ENCODE data around the gene ZNF324.
"Not testable (repeated sequence)": the region's sequence is repeated elsewhere in the genome, so short reads cannot be mapped to it uniquely, and the experiment has no call there.

Gene ZNF324

GRCh38 chr19:58507602-58508223 is 40.8 kb downstream of the ZNF324 start:
- not testable (repeated sequence) for H3K4me3 ChIP-seq (ENCODE audit: extremely low read depth, insufficient read depth, low read length, poor library complexity, severe bottlenecking); H3K4me1 ChIP-seq (ENCODE audit: control insufficient read depth, insufficient read depth, low read length, poor library complexity, severe bottlenecking); H3K27ac ChIP-seq (ENCODE audit: low read depth, low read length, severe bottlenecking); H3K9me3 ChIP-seq (ENCODE audit: control insufficient read depth, low read length); H3K36me3 ChIP-seq (ENCODE audit: control insufficient read depth, insufficient read depth, low read length)
- WGBS, 2 experiments (ENCODE audit: insufficient coverage in 2 of 2) = 86 to 92% methylated on average over 5 of the region's 8 CpGs

GRCh38 chr19:58509731-58510083 is 42.8 kb downstream of the ZNF324 start:
- WGBS, 2 experiments (ENCODE audit: insufficient coverage in 2 of 2) = 93 to 96% methylated on average over 11 of the region's 11 CpGs
- Histone ChIP-seq H3K27ac (ENCODE audit: low read depth, low read length, severe bottlenecking) (no peak overlapping the region), H3K9me3 (ENCODE audit: control insufficient read depth, low read length) (peaks cover 3% of the 10 kb centered on the region), H3K4me1 (ENCODE audit: control insufficient read depth, insufficient read depth, low read length, poor library complexity, severe bottlenecking) (peaks cover 4% of the 10 kb centered on the region), H3K4me3 (ENCODE audit: extremely low read depth, insufficient read depth, low read length, poor library complexity, severe bottlenecking) (no peak overlapping the region), H3K36me3 (ENCODE audit: control insufficient read depth, insufficient read depth, low read length) (peaks cover 15% of the 10 kb centered on the region)

DNA sequence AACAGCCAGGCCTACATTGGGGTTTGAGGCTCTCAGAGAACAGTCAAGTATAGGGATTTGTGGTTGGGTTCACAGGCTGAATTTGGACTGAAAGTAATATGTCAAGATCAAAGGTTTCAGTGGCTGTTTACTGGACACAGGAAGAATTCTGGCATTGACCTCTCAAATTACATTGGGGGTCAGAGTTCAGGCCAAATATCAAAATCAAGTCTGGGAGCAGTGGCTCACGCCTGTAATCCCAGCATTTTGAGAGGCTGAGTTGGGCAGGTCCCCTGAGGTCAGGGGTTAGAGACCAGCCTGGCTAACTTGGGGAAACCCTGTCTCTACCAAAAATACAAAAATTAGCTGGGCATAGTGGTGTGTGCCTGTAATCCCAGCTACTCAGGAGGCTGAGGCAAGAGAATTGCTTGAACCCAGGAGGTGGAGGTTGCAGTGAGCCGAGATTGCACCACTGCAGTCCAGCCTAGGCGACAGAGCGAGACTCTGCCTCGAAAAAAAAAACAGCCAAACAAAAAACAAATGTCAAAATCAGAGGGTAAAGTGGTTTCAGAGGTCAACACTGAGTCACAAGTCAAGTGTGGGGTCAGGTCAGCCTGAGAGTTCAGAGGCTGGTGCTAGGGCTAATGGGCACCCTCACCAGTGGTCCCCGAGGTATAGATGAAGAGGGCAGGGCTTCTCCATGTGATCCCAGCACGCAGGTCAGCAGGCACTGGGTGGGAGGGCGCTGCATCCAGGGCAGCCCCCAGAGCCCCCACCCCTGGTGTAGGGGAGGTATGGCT is 43.4 kb downstream of the ZNF324 start:
- Histone ChIP-seq H3K27ac (ENCODE audit: low read depth, low read length, severe bottlenecking) (no peak overlapping the region), H3K4me3 (ENCODE audit: extremely low read depth, insufficient read depth, low read length, poor library complexity, severe bottlenecking) (no peak overlapping the region)
- 84 to 91% methylated on average over 6 to 7 of the region's 8 CpGs for WGBS, 2 experiments (ENCODE audit: insufficient coverage in 2 of 2)

GRCh38 chr19:58511353-58512208 is 44.7 kb downstream of the ZNF324 start, which contains the start of gene SLC27A5:
SLC27A5 (minus strand) TSS chr19:58511992; CDS start chr19:58511955, 37 bp downstream.
- 92 to 94% methylated on average over 25 of the region's 25 CpGs for WGBS, 2 experiments (ENCODE audit: insufficient coverage in 2 of 2)
- H3K36me3 ChIP-seq (ENCODE audit: control insufficient read depth, insufficient read depth, low read length) = peaks cover 34% of the 10 kb centered on the region
- peaks cover 9% of the 10 kb centered on the region for H3K4me1 ChIP-seq (ENCODE audit: control insufficient read depth, insufficient read depth, low read length, poor library complexity, severe bottlenecking)
- H3K27ac ChIP-seq (ENCODE audit: low read depth, low read length, severe bottlenecking) = no peak within 1 kb of the TSS
- peaks cover 3% of the 10 kb centered on the region for H3K9me3 ChIP-seq (ENCODE audit: control insufficient read depth, low read length)
- no peak within 1 kb of the TSS for H3K4me3 ChIP-seq (ENCODE audit: extremely low read depth, insufficient read depth, low read length, poor library complexity, severe bottlenecking)

More for the DNA sequence above, 43.4 kb downstream of the ZNF324 start:
- Histone ChIP-seq H3K36me3 (ENCODE audit: control insufficient read depth, insufficient read depth, low read length) (peaks cover 21% of the 10 kb centered on the region), H3K4me1 (ENCODE audit: control insufficient read depth, insufficient read depth, low read length, poor library complexity, severe bottlenecking) (peaks cover 4% of the 10 kb centered on the region), H3K9me3 (ENCODE audit: control insufficient read depth, low read length) (peaks cover 3% of the 10 kb centered on the region)

- WGBS, 2 experiments (ENCODE audit: insufficient coverage in 2 of 2) = 93 to 99% methylated on average over 7 to 10 of the region's 10 CpGs
- Histone ChIP-seq H3K27ac (ENCODE audit: low read depth, low read length, severe bottlenecking) (peak overlapping the region; percentile 36), H3K9me3 (ENCODE audit: control insufficient read depth, low read length) (peaks cover 3% of the 10 kb centered on the region), H3K4me3 (ENCODE audit: extremely low read depth, insufficient read depth, low read length, poor library complexity, severe bottlenecking) (no peak overlapping the region), H3K36me3 (ENCODE audit: control insufficient read depth, insufficient read depth, low read length) (peaks cover 43% of the 10 kb centered on the region), H3K4me1 (ENCODE audit: control insufficient read depth, insufficient read depth, low read length, poor library complexity, severe bottlenecking) (peaks cover 12% of the 10 kb centered on the region)
Measured at GRCh38 chr19:58513213-58513693, 46.4 kb downstream of the ZNF324 start.

DNA sequence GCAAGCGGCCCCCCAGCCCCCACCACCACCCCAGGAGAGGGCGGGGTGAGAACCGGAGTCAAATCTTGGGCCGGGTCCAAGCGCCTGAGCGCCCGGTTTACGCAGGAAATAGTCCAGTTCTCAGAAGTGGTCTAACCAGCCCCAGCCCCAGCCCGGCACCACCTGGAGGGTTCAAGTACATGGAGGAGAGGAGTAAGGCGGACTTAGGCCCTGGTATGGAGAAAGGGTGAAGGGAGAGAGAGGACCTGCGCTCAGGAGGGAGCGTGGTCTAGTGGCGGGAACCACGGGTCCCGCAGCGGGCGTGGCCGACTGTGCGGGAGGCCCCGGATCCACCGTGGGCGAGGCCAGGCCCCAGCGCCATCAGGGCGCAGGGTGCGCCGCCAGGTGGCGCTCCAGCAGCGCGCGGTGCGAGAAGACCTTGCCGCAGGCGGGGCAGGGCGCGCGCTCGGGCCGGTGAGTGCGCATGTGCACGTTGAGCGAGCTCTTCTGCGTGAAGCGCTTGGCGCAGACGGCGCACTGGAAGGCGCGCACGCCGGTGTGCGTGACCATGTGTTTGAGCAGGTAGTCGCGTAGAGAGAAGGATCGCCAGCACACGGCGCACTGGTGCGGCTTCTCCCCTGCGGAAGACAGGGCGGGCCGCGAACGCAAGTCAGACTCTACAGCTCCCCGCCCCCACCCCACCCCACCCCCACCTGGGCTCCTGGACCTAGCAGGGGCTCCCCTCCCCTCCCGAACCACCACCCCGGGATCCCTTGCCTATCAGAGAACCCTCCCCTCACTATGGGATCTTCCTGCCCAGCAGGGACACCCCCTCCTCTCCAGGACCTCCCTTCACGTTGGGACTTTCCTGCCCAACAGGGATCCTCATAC is 47.0 kb downstream of the ZNF324 start:
- Histone ChIP-seq H3K4me1 (ENCODE audit: control insufficient read depth, insufficient read depth, low read length, poor library complexity, severe bottlenecking) (peaks cover 12% of the 10 kb centered on the region), H3K27ac (ENCODE audit: low read depth, low read length, severe bottlenecking) (peak overlapping the region; percentile 36), H3K9me3 (ENCODE audit: control insufficient read depth, low read length) (no peaks in the 10 kb centered on the region), H3K36me3 (ENCODE audit: control insufficient read depth, insufficient read depth, low read length) (peaks cover 43% of the 10 kb centered on the region), H3K4me3 (ENCODE audit: extremely low read depth, insufficient read depth, low read length, poor library complexity, severe bottlenecking) (peak overlapping the region; percentile 23)
- 23 to 40% methylated on average over 41 to 51 of the region's 66 CpGs for WGBS, 2 experiments (ENCODE audit: insufficient coverage in 2 of 2)

DNA sequence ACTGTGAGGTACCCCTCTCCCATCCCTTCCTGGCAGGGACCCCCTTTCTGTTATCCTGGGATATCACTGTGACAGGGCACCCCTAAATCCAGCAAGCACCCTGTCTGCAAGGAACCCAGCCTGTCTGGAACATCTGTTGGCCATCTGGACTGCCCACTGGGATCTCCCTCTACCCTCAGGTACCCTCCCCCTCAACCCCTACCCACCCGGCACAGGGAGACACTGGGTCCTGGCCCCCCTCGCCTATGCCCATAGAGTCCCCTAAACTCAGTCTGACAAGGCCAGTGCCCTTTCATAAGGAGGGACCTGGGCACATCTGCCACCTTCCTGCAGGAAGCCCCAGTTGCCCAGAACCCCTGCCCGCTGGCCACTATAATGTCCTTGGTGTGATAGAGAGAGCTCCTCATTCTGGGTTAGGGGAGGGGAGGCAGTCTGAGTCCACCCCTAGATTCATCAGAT is 47.7 kb downstream of the ZNF324 start:
- Histone ChIP-seq H3K27ac (ENCODE audit: low read depth, low read length, severe bottlenecking) (no peak overlapping the region), H3K9me3 (ENCODE audit: control insufficient read depth, low read length) (no peaks in the 10 kb centered on the region), H3K4me3 (ENCODE audit: extremely low read depth, insufficient read depth, low read length, poor library complexity, severe bottlenecking) (peak overlapping the region; percentile 23), H3K4me1 (ENCODE audit: control insufficient read depth, insufficient read depth, low read length, poor library complexity, severe bottlenecking) (peaks cover 12% of the 10 kb centered on the region), H3K36me3 (ENCODE audit: control insufficient read depth, insufficient read depth, low read length) (peaks cover 43% of the 10 kb centered on the region)
- 100% methylated on average over 1 of the region's 3 CpGs for WGBS, 2 experiments (ENCODE audit: insufficient coverage in 2 of 2)

DNA sequence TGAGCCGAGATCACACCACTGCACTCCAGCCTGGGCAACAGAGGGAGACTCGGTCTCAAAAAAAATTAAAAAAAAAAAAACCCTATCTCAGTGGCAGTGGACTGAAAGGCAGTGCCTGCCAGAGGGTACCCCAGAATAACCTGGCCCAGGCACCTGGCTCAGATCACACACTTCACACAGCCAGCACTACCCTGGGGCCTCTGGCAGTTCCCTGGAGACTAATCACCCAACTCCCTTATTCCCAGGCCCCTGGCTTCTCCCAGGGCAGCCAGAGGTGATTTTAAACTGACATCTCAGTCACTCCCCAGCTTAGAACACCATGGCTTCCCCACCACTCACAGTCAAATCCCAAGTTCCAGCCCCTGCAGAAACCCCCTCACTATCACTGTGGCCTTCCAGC is 48.4 kb downstream of the ZNF324 start:
- Histone ChIP-seq H3K4me3 (ENCODE audit: extremely low read depth, insufficient read depth, low read length, poor library complexity, severe bottlenecking) (no peak overlapping the region), H3K27ac (ENCODE audit: low read depth, low read length, severe bottlenecking) (no peak overlapping the region), H3K4me1 (ENCODE audit: control insufficient read depth, insufficient read depth, low read length, poor library complexity, severe bottlenecking) (peaks cover 12% of the 10 kb centered on the region), H3K36me3 (ENCODE audit: control insufficient read depth, insufficient read depth, low read length) (peaks cover 43% of the 10 kb centered on the region), H3K9me3 (ENCODE audit: control insufficient read depth, low read length) (no peaks in the 10 kb centered on the region)
- WGBS, 2 experiments (ENCODE audit: insufficient coverage in 2 of 2) = no CpG with 5 or more reads among the region's 2 CpGs

GRCh38 chr19:58516246-58516836 is 49.5 kb downstream of the ZNF324 start:
- Histone ChIP-seq H3K9me3 (ENCODE audit: control insufficient read depth, low read length) (no peaks in the 10 kb centered on the region), H3K4me3 (ENCODE audit: extremely low read depth, insufficient read depth, low read length, poor library complexity, severe bottlenecking) (no peak overlapping the region), H3K36me3 (ENCODE audit: control insufficient read depth, insufficient read depth, low read length) (peaks cover 43% of the 10 kb centered on the region), H3K27ac (ENCODE audit: low read depth, low read length, severe bottlenecking) (no peak overlapping the region), H3K4me1 (ENCODE audit: control insufficient read depth, insufficient read depth, low read length, poor library complexity, severe bottlenecking) (peaks cover 15% of the 10 kb centered on the region)
- whole genome bisulfite sequencing, 2 experiments (ENCODE audit: insufficient coverage in 2 of 2) = 87 to 91% methylated on average over 18 to 21 of the region's 25 CpGs

All from mesodermal cell (in vitro differentiated cells).